H1 (cell line): ENCODE results near the gene CD79A. TPM values are rescaled to one million over a fixed set of nuclear protein-coding genes. Genes with fewer than 3 reads are reported as not detected.

Experiments
- CTCF ChIA-PET: fragments of 300-600 bp; sonication (Branson Sonifier 250); formaldehyde crosslinking; loops from one replicate; lab custom pipeline; 2021; ENCODE audit not compliant: partially characterized antibody; lab: Charles Lee
- POLR2A ChIA-PET: fragments of 300-600 bp; sonication (Branson Sonifier 250); formaldehyde crosslinking; loops from one replicate; lab custom pipeline; 2021; ENCODE audit warnings: inconsistent platforms; ENCODE audit not compliant: partially characterized antibody; lab: Charles Lee
- DNase-seq, 2 experiments: peaks; one replicate each; pipeline versions ENCODE4 v3.0.0 to v3.0.0-alpha.2; 2010 to 2022; ENCODE audit warnings: low spot score in 2 of 2, low read depth in 1 of 2, mixed read lengths in 1 of 2
- FAIRE-seq: peaks from 2 replicates; lab custom pipeline; 2011; peaks lifted over from hg19 to GRCh38; lab: Jason Lieb, UNC
- H2AFZ ChIP-seq: 2 replicates; pipeline ENCODE4 v1.8.1; 2012; ENCODE audit warnings: low read length, inconsistent platforms
- H2AK5ac ChIP-seq: 2 replicates; pipeline ENCODE4 v1.6.1; 2013; ENCODE audit warnings: low read depth, low read length
- H2BK120ac ChIP-seq: replicated peaks from 2 replicates; pipeline ENCODE3; 2013; ENCODE audit warnings: low read depth, low read length, inconsistent platforms
- H2BK12ac ChIP-seq: 2 replicates; pipeline ENCODE4 v1.6.1; 2013; ENCODE audit warnings: low read depth, low read length
- H2BK15ac ChIP-seq: 2 replicates; pipeline ENCODE4 v1.6.1; 2013; ENCODE audit warnings: low read length
- H2BK20ac ChIP-seq: 2 replicates; pipeline ENCODE4 v1.6.1; 2013; ENCODE audit warnings: low read length
- H2BK5ac ChIP-seq: 2 replicates; pipeline ENCODE4 v1.6.1; 2013; ENCODE audit warnings: low read depth, low read length
- H3K14ac ChIP-seq: 2 replicates; pipeline ENCODE4 v1.6.1; 2013; ENCODE audit warnings: inconsistent platforms; ENCODE audit not compliant: insufficient read length
- H3K18ac ChIP-seq: 2 replicates; pipeline ENCODE4 v1.6.1; 2013; ENCODE audit warnings: low read length; ENCODE audit errors: extremely low read depth
- H3K23ac ChIP-seq: 2 replicates; pipeline ENCODE4 v1.6.1; 2013; ENCODE audit warnings: inconsistent platforms; ENCODE audit not compliant: insufficient read length
- H3K23me2 ChIP-seq: 2 replicates; pipeline ENCODE4 v1.6.1; 2013; ENCODE audit warnings: low read depth, low read length
- H3K27ac ChIP-seq: 2 replicates; pipeline ENCODE4 v1.6.1; 2011; ENCODE audit warnings: low read depth, low read length, inconsistent platforms
- H3K27me3 ChIP-seq, 4 experiments: replicated peaks in 1 of 4; 1 replicate in 1 of 4; 2 replicates in 3 of 4; pipeline versions ENCODE4 v1.6.1 to v1.8.1; 2011 to 2013; ENCODE audit warnings: low read length in 3 of 4, mild to moderate bottlenecking in 3 of 4, inconsistent platforms in 2 of 4, mixed read lengths in 2 of 4, moderate library complexity in 1 of 4; ENCODE audit not compliant: control insufficient read depth in 3 of 4, insufficient read depth in 3 of 4; ENCODE audit errors: extremely low read depth in 1 of 4
- H3K36me3 ChIP-seq, 4 experiments: 2 replicates each; pipeline versions ENCODE4 v1.6.1 to v1.8.1; 2011 to 2013; ENCODE audit warnings: mild to moderate bottlenecking in 4 of 4, low read length in 3 of 4, moderate library complexity in 2 of 4, control low read depth in 1 of 4, inconsistent platforms in 1 of 4; ENCODE audit not compliant: insufficient read depth in 4 of 4, control insufficient read depth in 2 of 4
- H3K4ac ChIP-seq: replicated peaks from 2 replicates; pipeline ENCODE3; 2013; ENCODE audit warnings: low read length, low read depth, mixed read lengths, inconsistent platforms; ENCODE audit not compliant: insufficient read length
- H3K4me1 ChIP-seq, 4 experiments: replicated peaks in 1 of 4; 1 replicate in 1 of 4; 2 replicates in 3 of 4; pipeline versions ENCODE4 v1.6.1 to v1.8.1; 2011 to 2013; ENCODE audit warnings: low read length in 3 of 4, inconsistent platforms in 2 of 4, mixed read lengths in 1 of 4; ENCODE audit not compliant: insufficient read depth in 4 of 4, control insufficient read depth in 3 of 4
- H3K4me2 ChIP-seq, 2 experiments: 2 replicates each; pipeline versions ENCODE4 v1.6.1 to v1.8.1; 2011 to 2013; ENCODE audit warnings: low read depth in 2 of 2, low read length in 2 of 2, control low read depth in 1 of 2, inconsistent platforms in 1 of 2, mild to moderate bottlenecking in 1 of 2; ENCODE audit not compliant: insufficient read depth in 1 of 2
- H3K4me3 ChIP-seq, 4 experiments: fragments of 200-600, 300-600 bp in 1 of 4; sonication (generic), shearing (Covaris generic), sonication (Bioruptor Twin) in 1 of 4; 2 replicates each; pipeline versions ENCODE4 v1.5.1 to v1.8.1; 2011 to 2016; ENCODE audit warnings: low read length in 4 of 4, low read depth in 3 of 4, control low read depth in 2 of 4, inconsistent platforms in 2 of 4, mild to moderate bottlenecking in 2 of 4, mixed read lengths in 1 of 4, moderate library complexity in 1 of 4; ENCODE audit not compliant: insufficient read depth in 2 of 4; ENCODE audit errors: extremely low read depth in 1 of 4
- H3K56ac ChIP-seq: replicated peaks from 2 replicates; pipeline ENCODE3; 2013; ENCODE audit warnings: low read depth, mild to moderate bottlenecking, mixed read lengths, low read length, inconsistent platforms; ENCODE audit not compliant: insufficient read length
- H3K79me1 ChIP-seq: 2 replicates; pipeline ENCODE4 v1.6.1; 2013; ENCODE audit warnings: low read depth, low read length, control low read depth
- H3K79me2 ChIP-seq, 2 experiments: 2 replicates each; pipeline versions ENCODE4 v1.6.1 to v1.8.1; 2012 to 2013; ENCODE audit warnings: low read length in 2 of 2, mild to moderate bottlenecking in 2 of 2, inconsistent platforms in 1 of 2; ENCODE audit not compliant: insufficient read depth in 2 of 2, control insufficient read depth in 1 of 2
- H3K9ac ChIP-seq, 4 experiments: replicated peaks in 1 of 4; 1 replicate in 1 of 4; 2 replicates in 3 of 4; pipeline versions ENCODE4 v1.6.1 to v1.8.1; 2011 to 2013; ENCODE audit warnings: low read depth in 3 of 4, low read length in 3 of 4, control low read depth in 2 of 4, mild to moderate bottlenecking in 2 of 4, moderate library complexity in 2 of 4, inconsistent platforms in 1 of 4; ENCODE audit errors: extremely low read depth in 1 of 4
- H3K9me3 ChIP-seq, 2 experiments: 2 replicates each; pipeline versions ENCODE4 v1.6.1 to v1.8.1; 2012 to 2013; ENCODE audit warnings: mild to moderate bottlenecking in 2 of 2, moderate library complexity in 2 of 2, control low read depth in 1 of 2, inconsistent platforms in 1 of 2, low read depth in 1 of 2, low read length in 1 of 2, mixed read lengths in 1 of 2; ENCODE audit not compliant: insufficient read depth in 2 of 2
- H4K20me1 ChIP-seq, 2 experiments: replicated peaks in 1 of 2; 2 replicates each; pipeline versions ENCODE3 to v1.8.1; 2011 to 2013; ENCODE audit warnings: inconsistent platforms in 2 of 2, low read length in 2 of 2, mild to moderate bottlenecking in 1 of 2; ENCODE audit not compliant: insufficient read depth in 2 of 2, control insufficient read depth in 1 of 2
- H4K5ac ChIP-seq: 2 replicates; pipeline ENCODE4 v1.6.1; 2013; ENCODE audit warnings: low read length, low read depth, mixed read lengths, inconsistent platforms; ENCODE audit not compliant: insufficient read length
- H4K8ac ChIP-seq: 2 replicates; pipeline ENCODE4 v1.8.0; 2013; ENCODE audit warnings: mild to moderate bottlenecking, moderate library complexity, low read length, inconsistent platforms; ENCODE audit not compliant: insufficient read depth; ENCODE audit errors: extremely low read depth
- H4K91ac ChIP-seq: replicated peaks from 2 replicates; pipeline ENCODE3; 2013; ENCODE audit warnings: low read length, mixed read lengths, inconsistent platforms; ENCODE audit not compliant: insufficient read length
- ATF3 ChIP-seq: IDR thresholded peaks from 2 replicates; pipeline ENCODE4 v1.6.1; 2011; ENCODE audit warnings: low read depth, mild to moderate bottlenecking, low read length; ENCODE audit not compliant: insufficient read depth
- GABPA ChIP-seq: IDR thresholded peaks from 2 replicates; pipeline ENCODE4 v1.6.1; 2011; ENCODE audit warnings: mild to moderate bottlenecking, low read length, moderate library complexity, borderline replicate concordance; ENCODE audit not compliant: insufficient read depth
- KDM1A ChIP-seq: fragments of 200-600, 300-600 bp; sonication (generic); IDR thresholded peaks from 2 replicates; pipeline ENCODE4 v1.7.1; 2016; ENCODE audit warnings: mild to moderate bottlenecking, low read length, borderline replicate concordance
- POLR2AphosphoS5 ChIP-seq: IDR thresholded peaks from 2 replicates; pipeline ENCODE4 v1.6.1; 2011; ENCODE audit warnings: low read depth, low read length
- RAD21 ChIP-seq, 2 experiments: IDR thresholded peaks in 1 of 2; conservative IDR thresholded peaks in 1 of 2; 2 replicates each; pipeline ENCODE4 v1.6.1; 2011; ENCODE audit warnings: low read depth in 2 of 2, low read length in 2 of 2, improper control_type of control experiment in 1 of 2, inconsistent platforms in 1 of 2, mild to moderate bottlenecking in 1 of 2, moderate library complexity in 1 of 2
- RXRA ChIP-seq: IDR thresholded peaks from 2 replicates; pipeline ENCODE4 v1.6.1; 2011; ENCODE audit warnings: low read depth, mild to moderate bottlenecking, low read length, moderate library complexity; ENCODE audit not compliant: insufficient read depth
- WGBS, 2 experiments: shearing (Covaris generic) in 1 of 2; methylation state at CpG; one replicate each; pipeline versions ENCODE4 v1.1.6 to v1.1.7; 2013 to 2015; ENCODE audit warnings: low lambda C conversion rate in 2 of 2, mixed read lengths in 2 of 2, inconsistent platforms in 1 of 2, low coverage in 1 of 2, missing lambda C conversion rate in 1 of 2; ENCODE audit not compliant: insufficient replicate concordance in 2 of 2, insufficient coverage in 1 of 2, insufficient read length in 1 of 2; ENCODE audit errors: extremely low coverage in 1 of 2, missing lambda C conversion rate in 1 of 2; 5-methylcytosine and 5-hydroxymethylcytosine counted together
- long read RNA-seq, 2 experiments: library from RNA in 1 of 2; library from capped mRNA in 1 of 2; stranded (forward); transcript quantifications; one replicate each; pipeline ENCODE4 v2.0.0, GENCODE V29; 2021; ENCODE audit warnings: inconsistent platforms in 1 of 2
- polyA minus RNA-seq, 3 experiments: library from RNA; depleted of rRNA, polyadenylated mRNA; stranded (reverse); fragments of >200 nt; gene quantifications; 1 replicate in 2 of 3; 2 replicates in 1 of 3; pipeline ENCODE4 v1.2.3, GENCODE V29; 2011
- polyA plus RNA-seq, 7 experiments: library from polyadenylated mRNA; depleted of rRNA in 3 of 7; stranded (reverse) in 5 of 7; unstranded in 2 of 7; fragments of >200 nt in 5 of 7; fragments of 200-250 nt in 2 of 7; gene quantifications; 1 replicate in 5 of 7; 2 replicates in 1 of 7; 4 replicates in 1 of 7; pipeline versions ENCODE4 v1.2.1 to v1.2.3, GENCODE V29; 2011 to 2013; ENCODE audit warnings: missing spikeins in 2 of 7, mixed read lengths in 2 of 7
- total RNA-seq: library from RNA; stranded (reverse); fragmentation: NEBNext Ultra II Directional; extraction: Animal tissue kit (Norgen Biotek cat#: 25700); gene quantifications from 2 replicates; pipeline ENCODE4 v1.2.1, GENCODE V29; 2021

CD79A gene
- total RNA-seq, result 0.54 TPM in 1 of 2 replicates, not detected in the other
- polyA plus RNA-seq (2011; rRNA removed), result 0.77 and 0.83 TPM in 2 replicates
- 0.49 TPM for polyA plus RNA-seq (2011; cell fraction: cytosol; rRNA removed)
- 0.91 TPM for polyA plus RNA-seq (2011; cell fraction: nucleus; rRNA removed)
- 0.28 to 1.0 TPM (median 0.52 TPM) in 3 of 4 replicates, not detected in the other for polyA plus RNA-seq (2012, experiment 1 of 2)
- 0.55 TPM for polyA plus RNA-seq (2012, experiment 2 of 2)
- 0.59 TPM for polyA plus RNA-seq (2013, experiment 1 of 2)
- polyA plus RNA-seq (2013, experiment 2 of 2), result 0.68 TPM
- polyA minus RNA-seq (2011; rRNA and poly(A)+ RNA removed), result not detected in 2 replicates
- polyA minus RNA-seq (2011; cell fraction: cytosol; rRNA and poly(A)+ RNA removed), result not detected
- not detected for polyA minus RNA-seq (2011; cell fraction: nucleus; rRNA and poly(A)+ RNA removed)
- long read RNA-seq, experiment 1, partial matches to known transcripts, result 1 of 1 reads
- long read RNA-seq, experiment 1, other reads (novel, unspliced or antisense), result 0 of 1 reads
- long read RNA-seq, experiment 2, partial matches to known transcripts, result 0 of 1 reads
- long read RNA-seq, experiment 2, other reads (novel, unspliced or antisense), result 1 of 1 reads

- H4K5ac ChIP-seq, result no peak within 1 kb of the TSS
- no peak for TF ChIP-seq RXRA
- no peak for TF ChIP-seq GABPA
- TF ChIP-seq RAD21 (IDR thresholded peaks at IDR 0.05 in 1 of 2, conservative IDR thresholded peaks at IDR 0.05 in 1 of 2; ENCODE audit: low read depth in 2 of 2, low read length in 2 of 2), result no peak
- no peak for TF ChIP-seq POLR2AphosphoS5
- no peak for TF ChIP-seq ATF3
- TF ChIP-seq KDM1A, result no peak
These were observed at the start of gene CD79A for GRCh38 chr19:41876847-41877832. TSS of gene CD79A (plus strand) at chr19:41877279. CDS start at chr19:41877305, 26 bp downstream.

More at GRCh38 chr19:41876847-41877832, at the start of gene CD79A:
- H4K91ac ChIP-seq, result no peak within 1 kb of the TSS
- WGBS, 2 experiments, result 71% methylated on average over 9 of the region's 9 CpGs; no CpG with 5 or more reads in 1 of the 2 experiments
- no peak within 1 kb of the TSS for H3K14ac ChIP-seq
- no peak within 1 kb of the TSS for H3K9ac ChIP-seq
- CTCF ChIA-PET, result interaction anchor here (1.0 to 1.5 kb wide), 5 partner anchors 9 to 75 kb away, joined by 3 to 6 read pairs (median 4); no protein-coding TSS in a partner anchor
- H3K27me3 ChIP-seq, result peaks cover 0 to 9% (median 6%) of the 10 kb centered on the region in 4 experiments; a peak in 5 of 7 replicates
- H3K23me2 ChIP-seq, result no peaks in the 10 kb centered on the region
- no peak within 1 kb of the TSS for H3K18ac ChIP-seq
- FAIRE-seq, result no peak
- peak in 1 of 2 experiments; percentile 45 for DNase-seq
- no peak within 1 kb of the TSS for H3K56ac ChIP-seq
- peak within 1 kb of the TSS; percentile 9; the same call in 1 of the 2 replicates for H2BK20ac ChIP-seq
- no peak within 1 kb of the TSS for H3K23ac ChIP-seq
- no peak within 1 kb of the TSS for H2BK120ac ChIP-seq
- no peak within 1 kb of the TSS for H3K4ac ChIP-seq
- no peak within 1 kb of the TSS for H3K4me3 ChIP-seq
- H2BK5ac ChIP-seq, result no peak within 1 kb of the TSS
- H3K79me2 ChIP-seq, result no peaks in the 10 kb centered on the region
- peaks cover 1 to 3% of the 10 kb centered on the region in 2 experiments for H4K20me1 ChIP-seq
- H3K4me2 ChIP-seq, result no peak within 1 kb of the TSS
- H3K79me1 ChIP-seq, result no peaks in the 10 kb centered on the region
- H3K9me3 ChIP-seq, result no peaks in the 10 kb centered on the region
- POLR2A ChIA-PET, result interaction anchor here (0.9 to 9.0 kb wide), 4 partner anchors 10 to 353 kb away, joined by 3 to 151 read pairs (median 12); partner anchors contain the start of gene RPS19
- peak within 1 kb of the TSS; percentile 60; the same call in 1 of the 2 replicates for H2AK5ac ChIP-seq
- no peak within 1 kb of the TSS for H3K27ac ChIP-seq
- 0 out of 2 replicates have a peak within 1 kb of the TSS, but pooled peaks have one; percentile 17 for H2BK12ac ChIP-seq
- peaks cover 0 to under 1% (median 0%) of the 10 kb centered on the region in 4 experiments; a peak in 1 of 8 replicates for H3K36me3 ChIP-seq
- H2AFZ ChIP-seq, result no peak within 1 kb of the TSS
- peak within 1 kb of the TSS; percentile 46; the same call in 1 of the 2 replicates for H2BK15ac ChIP-seq
- H3K4me1 ChIP-seq, result peaks cover 0 to 4% (median 1%) of the 10 kb centered on the region in 4 experiments; a peak in 5 of 7 replicates
- 0 out of 2 replicates have a peak within 1 kb of the TSS, but pooled peaks have one; percentile 28 for H4K8ac ChIP-seq
